GM10266 (cell line): Measurements from ENCODE around the gene ZBTB7C.

Source experiments
- DNase-seq: peaks from one replicate; pipeline ENCODE4 v3.0.0; 2012; ENCODE audit errors: extremely low spot score
- CTCF ChIP-seq: IDR thresholded peaks from 2 replicates; pipeline ENCODE4 v1.5.1; 2012; ENCODE audit warnings: mild to moderate bottlenecking, low read depth; ENCODE audit not compliant: control insufficient read depth, insufficient read depth; ENCODE audit errors: missing control alignments

Gene ZBTB7C

GRCh38 chr18:48310999-48311398 is 98.2 kb downstream of the ZBTB7C start:
- DNase-seq: no peak
- TF ChIP-seq CTCF: no peak

- no peak for DNase-seq
- no peak for TF ChIP-seq CTCF
Measured at GRCh38 chr18:48310353-48310752, 98.8 kb downstream of the ZBTB7C start.

- TF ChIP-seq CTCF: no peak
- no peak for DNase-seq
Measured at GRCh38 chr18:48308755-48309575, 100.2 kb downstream of the ZBTB7C start.

- TF ChIP-seq CTCF: no peak
Measured at GRCh38 chr18:48308027-48308635, 101.1 kb downstream of the ZBTB7C start.

GRCh38 chr18:48306838-48307237 is 102.3 kb downstream of the ZBTB7C start:
- DNase-seq: no peak
- TF ChIP-seq CTCF: no peak

More at GRCh38 chr18:48308027-48308635, 101.1 kb downstream of the ZBTB7C start:
- DNase-seq: no peak

GRCh38 chr18:48304906-48305693 is 104.1 kb downstream of the ZBTB7C start:
- no peak for TF ChIP-seq CTCF
- no peak for DNase-seq

- TF ChIP-seq CTCF: no peak
Measured at GRCh38 chr18:48303883-48304282, 105.3 kb downstream of the ZBTB7C start.

More at GRCh38 chr18:48303883-48304282, 105.3 kb downstream of the ZBTB7C start:
- no peak for DNase-seq
